ENCODE measurements around the gene ILF2. TPM values are rescaled to one million over a fixed set of nuclear protein-coding genes. Genes with fewer than 3 reads are reported as not detected.

The ILF2 gene
- total and polyA plus RNA-seq, 2 experiments from 2014 or later: 173 to 178 TPM

DNA sequence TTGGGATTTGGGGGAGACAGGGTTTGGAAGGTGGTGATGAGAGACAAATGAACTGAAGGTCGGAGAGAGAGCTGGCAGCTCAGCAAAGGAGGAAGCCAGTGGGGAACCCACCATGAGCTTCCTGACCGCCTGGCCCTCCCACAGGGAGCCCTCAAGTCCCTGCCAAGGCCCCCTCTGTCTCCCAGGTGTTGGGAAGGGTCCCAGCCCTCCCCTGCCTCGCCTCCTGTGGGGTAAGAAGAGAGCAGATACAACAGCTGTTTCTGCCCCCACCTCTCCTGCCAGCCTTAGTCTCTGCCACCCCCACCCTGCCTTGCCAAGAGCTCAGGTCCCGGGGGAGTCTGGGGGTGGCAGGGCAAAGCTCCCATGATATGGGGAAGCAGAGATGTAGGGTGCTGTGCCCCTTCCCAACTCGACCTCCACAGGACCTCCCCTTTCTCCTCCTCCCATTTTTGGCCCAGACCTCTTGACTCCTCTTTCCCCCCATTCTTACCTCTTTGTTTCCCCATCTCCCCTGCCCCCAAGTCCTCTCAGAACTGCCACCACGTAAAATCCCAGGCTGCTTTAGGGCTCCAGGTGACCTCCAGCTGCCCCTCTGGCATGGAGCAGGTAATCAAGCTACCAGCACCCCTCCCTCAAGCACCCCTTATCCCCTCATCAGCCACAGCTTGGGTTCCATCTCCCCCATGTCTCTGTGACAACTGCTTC is 42.0 kb downstream of the ILF2 start:
- Histone ChIP-seq H3K27me3 (no peaks in the 10 kb centered on the region), H3K79me2 (peaks cover 15% of the 10 kb centered on the region), H3K36me3 (replicated peaks; ENCODE audit: insufficient read depth, low read depth) (no peaks in the 10 kb centered on the region), H4K20me1 (ENCODE audit: insufficient read depth, poor library complexity, severe bottlenecking) (no peaks in the 10 kb centered on the region), H3K4me2 (no peak overlapping the region), H3K9me3 (ENCODE audit: low read depth) (no peaks in the 10 kb centered on the region), H3K27ac (no peak overlapping the region), H3K9me2 (replicated peaks; ENCODE audit: insufficient read depth) (no peaks in the 10 kb centered on the region), H3K4me3 (no peak overlapping the region), H3K4me1 (ENCODE audit: insufficient read depth) (peaks cover 39% of the 10 kb centered on the region), H2AFZ (no peak overlapping the region)
- no peak for DNase-seq (ENCODE audit: low spot score)
- no peak for TF ChIP-seq EZH2phosphoT487 (IDR thresholded peaks at IDR 0.05; ENCODE audit: low read depth, severe bottlenecking, unreplicated experiment)
- TF ChIP-seq EZH2 (IDR thresholded peaks at IDR 0.05; ENCODE audit: borderline replicate concordance): no peak
- TF ChIP-seq, protein P1, sequence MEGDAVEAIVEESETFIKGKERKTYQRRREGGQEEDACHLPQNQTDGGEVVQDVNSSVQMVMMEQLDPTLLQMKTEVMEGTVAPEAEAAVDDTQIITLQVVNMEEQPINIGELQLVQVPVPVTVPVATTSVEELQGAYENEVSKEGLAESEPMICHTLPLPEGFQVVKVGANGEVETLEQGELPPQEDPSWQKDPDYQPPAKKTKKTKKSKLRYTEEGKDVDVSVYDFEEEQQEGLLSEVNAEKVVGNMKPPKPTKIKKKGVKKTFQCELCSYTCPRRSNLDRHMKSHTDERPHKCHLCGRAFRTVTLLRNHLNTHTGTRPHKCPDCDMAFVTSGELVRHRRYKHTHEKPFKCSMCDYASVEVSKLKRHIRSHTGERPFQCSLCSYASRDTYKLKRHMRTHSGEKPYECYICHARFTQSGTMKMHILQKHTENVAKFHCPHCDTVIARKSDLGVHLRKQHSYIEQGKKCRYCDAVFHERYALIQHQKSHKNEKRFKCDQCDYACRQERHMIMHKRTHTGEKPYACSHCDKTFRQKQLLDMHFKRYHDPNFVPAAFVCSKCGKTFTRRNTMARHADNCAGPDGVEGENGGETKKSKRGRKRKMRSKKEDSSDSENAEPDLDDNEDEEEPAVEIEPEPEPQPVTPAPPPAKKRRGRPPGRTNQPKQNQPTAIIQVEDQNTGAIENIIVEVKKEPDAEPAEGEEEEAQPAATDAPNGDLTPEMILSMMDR (IDR thresholded peaks at IDR 0.05; ENCODE audit: poor library complexity): no peak
- 91% methylated on average over 6 of the region's 6 CpGs for WGBS (ENCODE audit: low lambda C conversion rate, missing lambda C conversion rate)

DNA sequence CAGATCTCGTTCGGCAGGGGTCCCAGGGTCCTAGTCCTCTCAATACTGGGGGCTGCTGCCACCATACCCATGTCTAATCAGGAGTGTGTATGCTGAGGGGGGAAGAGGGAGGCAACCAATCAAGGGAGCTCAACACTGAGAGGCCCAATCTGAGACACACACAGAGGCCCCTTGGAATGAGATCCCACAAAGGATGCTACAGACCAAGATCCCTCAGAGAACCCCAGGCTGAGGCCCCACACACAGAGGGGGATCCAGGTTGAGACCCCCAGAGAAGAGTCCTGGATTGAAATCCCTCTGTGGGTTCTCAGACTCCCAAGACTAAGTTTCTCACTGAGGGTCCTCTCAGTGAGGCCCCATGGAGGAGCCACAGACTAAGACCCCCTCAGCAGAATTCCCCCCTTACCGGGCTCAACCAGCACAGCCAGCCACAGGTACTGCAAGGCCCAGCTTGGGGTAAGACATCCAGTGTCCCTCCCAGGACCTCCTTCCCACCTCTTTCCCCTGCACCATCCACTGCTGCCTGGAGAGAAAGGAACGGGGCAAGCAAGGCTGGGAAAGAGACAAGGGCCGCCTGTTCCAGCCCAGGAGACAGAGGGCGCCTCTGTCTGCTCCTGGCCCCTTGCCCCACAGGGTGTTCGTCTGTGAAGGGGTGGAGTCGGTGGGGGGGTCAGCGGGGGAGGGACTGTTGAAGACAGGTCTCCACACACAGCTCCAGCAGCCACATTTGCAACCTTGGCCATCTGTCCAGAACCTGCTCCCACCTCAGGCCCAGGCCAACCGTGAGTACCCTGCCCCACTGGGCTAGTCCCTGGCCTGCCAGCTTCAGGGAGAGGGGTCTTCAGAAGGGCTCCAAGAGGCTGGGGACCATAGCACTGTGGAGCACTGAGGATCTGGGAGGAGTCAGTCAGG is 42.8 kb downstream of the ILF2 start, which contains the start of gene S100A1:
S100A1 (plus strand) TSS at position 720 of the 912 bp plus-strand sequence. CDS start 2,088 bp downstream, outside the sequence.
- Histone ChIP-seq H3K9me2 (replicated peaks; ENCODE audit: insufficient read depth) (no peaks in the 10 kb centered on the region), H3K36me3 (replicated peaks; ENCODE audit: insufficient read depth, low read depth) (no peaks in the 10 kb centered on the region), H3K4me2 (peak within 1 kb of the TSS; percentile 96), H2AFZ (peak within 1 kb of the TSS; percentile 91), H3K9me3 (ENCODE audit: low read depth) (no peaks in the 10 kb centered on the region), H3K4me3 (peak within 1 kb of the TSS; percentile 68), H3K27me3 (no peaks in the 10 kb centered on the region), H3K79me2 (peaks cover 15% of the 10 kb centered on the region), H3K4me1 (ENCODE audit: insufficient read depth) (peaks cover 39% of the 10 kb centered on the region), H4K20me1 (ENCODE audit: insufficient read depth, poor library complexity, severe bottlenecking) (no peaks in the 10 kb centered on the region), H3K27ac (peak within 1 kb of the TSS; percentile 96)
- TF ChIP-seq, protein P1 (IDR thresholded peaks at IDR 0.05; ENCODE audit: poor library complexity): no peak
- TF ChIP-seq EZH2phosphoT487 (IDR thresholded peaks at IDR 0.05; ENCODE audit: low read depth, severe bottlenecking, unreplicated experiment): no peak
- TF ChIP-seq EZH2 (IDR thresholded peaks at IDR 0.05; ENCODE audit: borderline replicate concordance): no peak
- DNase-seq (ENCODE audit: low spot score): no peak
- WGBS (ENCODE audit: low lambda C conversion rate, missing lambda C conversion rate): 68% methylated on average over 10 of the region's 10 CpGs

DNA sequence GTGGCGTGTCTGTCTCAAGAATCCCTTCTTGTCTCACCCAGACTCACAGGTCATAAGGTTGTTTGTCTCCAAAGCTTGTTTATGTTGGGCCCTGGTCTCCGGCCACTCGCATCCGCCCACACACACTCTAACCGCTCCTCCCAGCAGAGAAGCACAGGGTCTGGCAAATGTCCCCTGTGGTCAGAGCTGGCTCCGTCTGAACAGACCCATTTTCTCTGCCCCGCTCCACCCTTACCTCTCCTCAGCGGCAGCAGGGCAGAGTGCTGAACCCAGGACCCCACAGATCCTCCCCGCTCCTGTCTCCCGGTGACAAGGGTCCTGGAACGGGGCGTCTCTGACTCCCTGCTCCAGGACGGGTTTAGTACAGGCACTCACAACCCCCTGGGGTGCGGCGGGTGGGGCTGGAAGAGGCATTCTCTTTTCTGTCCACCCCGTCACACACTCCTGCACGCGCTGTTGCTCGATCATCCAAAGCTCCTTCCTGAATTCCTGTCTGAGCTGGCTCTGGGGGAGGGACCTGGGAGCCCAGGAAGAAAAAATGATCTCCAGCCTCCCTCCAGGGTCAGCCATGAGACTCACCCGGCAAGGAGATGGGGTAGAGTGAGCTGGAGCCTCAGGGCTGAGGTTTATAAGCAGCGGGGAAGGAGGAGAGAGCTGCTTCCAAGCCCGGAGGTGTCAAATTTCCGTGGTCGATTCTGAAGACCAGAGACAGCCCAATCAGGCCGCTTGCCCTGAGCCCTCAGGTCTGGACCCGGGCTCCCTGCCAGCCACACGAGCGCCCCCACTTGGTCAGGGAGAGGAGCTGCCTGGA is 43.7 kb downstream of the ILF2 start, which contains the start of gene S100A13:
S100A13 (minus strand) TSS at position 602 of the 811 bp plus-strand sequence. CDS start 1,033 bp downstream, outside the sequence.
- TF ChIP-seq EZH2phosphoT487 (IDR thresholded peaks at IDR 0.05; ENCODE audit: low read depth, severe bottlenecking, unreplicated experiment): no peak
- TF ChIP-seq, protein P1 (IDR thresholded peaks at IDR 0.05; ENCODE audit: poor library complexity): peak; percentile 75
- Histone ChIP-seq H2AFZ (peak within 1 kb of the TSS; percentile 91), H4K20me1 (ENCODE audit: insufficient read depth, poor library complexity, severe bottlenecking) (no peaks in the 10 kb centered on the region), H3K27ac (peak within 1 kb of the TSS; percentile 96), H3K9me2 (replicated peaks; ENCODE audit: insufficient read depth) (no peaks in the 10 kb centered on the region), H3K4me3 (peak within 1 kb of the TSS; percentile 68), H3K9me3 (ENCODE audit: low read depth) (no peaks in the 10 kb centered on the region), H3K36me3 (replicated peaks; ENCODE audit: insufficient read depth, low read depth) (no peaks in the 10 kb centered on the region), H3K79me2 (peaks cover 15% of the 10 kb centered on the region), H3K27me3 (no peaks in the 10 kb centered on the region), H3K4me1 (ENCODE audit: insufficient read depth) (peaks cover 39% of the 10 kb centered on the region), H3K4me2 (peak within 1 kb of the TSS; percentile 96)
- WGBS (ENCODE audit: low lambda C conversion rate, missing lambda C conversion rate): 3% methylated on average over 28 of the region's 28 CpGs
- peak; percentile 91 for DNase-seq (ENCODE audit: low spot score)

All from hepatocyte (in vitro differentiated cells).